Adrenal gland (tissue), 12 donors: ENCODE measurements around the gene FOSL1. TPM values are rescaled to one million over a fixed set of nuclear protein-coding genes. Genes with fewer than 3 reads are reported as not detected.

Source experiments
- DNase-seq, 7 donors: peaks; one replicate each; pipeline ENCODE4 v3.0.0-alpha.2; 2019 to 2020
- H3K27ac ChIP-seq, 5 donors: fragments of 200-600 bp; sonication (generic) in 4 of 5; 1 replicate in 3 of 5; 2 replicates in 2 of 5; pipeline versions ENCODE4 v1.5.1 to v1.8.0; 2016 to 2020; ENCODE audit warnings: mild to moderate bottlenecking in 1 of 5
- H3K27me3 ChIP-seq: fragments of 200-600 bp; 2 replicates; pipeline ENCODE4 v1.8.0; 2021
- H3K36me3 ChIP-seq, 2 donors: fragments of 200-600 bp; replicated peaks in 1 of 2; 1 replicate in 1 of 2; 2 replicates in 1 of 2; pipeline versions ENCODE4 v1.5.1 to v1.8.0; 2018 to 2022
- H3K4me1 ChIP-seq, 2 donors: fragments of 200-600 bp; replicated peaks in 1 of 2; 1 replicate in 1 of 2; 2 replicates in 1 of 2; pipeline versions ENCODE4 v1.5.1 to v1.8.0; 2018 to 2021
- H3K4me3 ChIP-seq, 4 donors: fragments of 200-600 bp; sonication (generic) in 3 of 4; one replicate each; pipeline ENCODE4 v1.5.1; 2016 to 2018
- H3K9me3 ChIP-seq, 3 donors: fragments of 200-600 bp; sonication (generic) in 1 of 3; replicated peaks in 1 of 3; 1 replicate in 2 of 3; 2 replicates in 1 of 3; pipeline versions ENCODE4 v1.5.1 to v1.8.0; 2016 to 2021
- CTCF ChIP-seq, 6 experiments: fragments of 450-650 bp in 4 of 6; fragments of 200-600 bp in 2 of 6; sonication (generic) in 1 of 6; IDR thresholded peaks; 1 replicate in 5 of 6; 2 replicates in 1 of 6; pipeline versions ENCODE4 v1.5.1 to v1.8.0; 2016 to 2021; ENCODE audit warnings: antibody characterized with exemption in 6 of 6, mild to moderate bottlenecking in 2 of 6, moderate library complexity in 1 of 6
- POLR2A ChIP-seq, 2 donors: fragments of 450-650 bp; IDR thresholded peaks; one replicate each; pipeline ENCODE4 v1.6.1; 2017; ENCODE audit warnings: antibody characterized with exemption in 2 of 2, mild to moderate bottlenecking in 2 of 2, moderate library complexity in 1 of 2
- WGBS, 4 donors: extraction: QIAGEN DNeasy Blood & Tissue Kit in 2 of 4; methylation state at CpG; one replicate each; pipeline versions ENCODE4 v1.1.5 to v1.1.7; 2013 to 2017; 5-methylcytosine and 5-hydroxymethylcytosine counted together
- intact Hi-C, 2 donors: fragments of 100-400 bp; cut with DNase I; formaldehyde crosslinking; loops; one replicate each; pipeline versions ENCODE4 v1.14.1 to v1.15.0; 2022 to 2023
- polyA plus RNA-seq, 3 donors: library from polyadenylated mRNA; stranded (reverse); fragments of 200-250 nt in 2 of 3; fragments of 350-450 nt in 1 of 3; fragmentation: Illumina TruSeq in 1 of 3; extraction: RNeasy Lipid Tissue Mini Kit (QIAGEN cat#74804) in 1 of 3; gene quantifications; one replicate each; pipeline ENCODE4 v1.2.3, GENCODE V29; 2013 to 2014
- total RNA-seq, 9 donors: library from RNA; depleted of rRNA in 4 of 9; stranded (reverse); fragments of >200 nt in 4 of 9; fragments of 120-200 nt in 1 of 9; fragmentation: NEBNext Ultra II Directional in 1 of 9; extraction: Animal tissue kit (Norgen Biotek cat#: 25700) in 1 of 9; gene quantifications; one replicate each; pipeline versions ENCODE4 v1.1.0 to v1.2.4, GENCODE V29; 2013 to 2023
- donor health status: healthy with polysubstance abuse.
- donor health status: Bipolar disorder and iron deficiency.
- donor health status: DM: yes; HTN: yes; CAD: no.
- donor health status: DM: no; HTN: no; CAD: no.
- donor health status: DM: no; HTN: no; CAD: no.
- donor health status: DM: yes; HTN: yes; CAD: no.

The FOSL1 gene
- total and polyA plus RNA-seq, 12 donors = 2.7 to 34.4 (median 5.4) TPM

GRCh38 chr11:65863889-65864705, 36.1 kb downstream of the FOSL1 start:
- Histone ChIP-seq H3K9me3 (no peaks in the 10 kb centered on the region), H3K36me3 (peaks cover 0 to 66% of the 10 kb centered on the region in 2 donors), H3K27me3 (no peaks in the 10 kb centered on the region), H3K27ac (no peak overlapping the region), H3K4me1 (peaks cover 9 to 13% of the 10 kb centered on the region in 2 donors), H3K4me3 (no peak overlapping the region)
- TF ChIP-seq CTCF (IDR thresholded peaks at IDR 0.05) (no peak), POLR2A (IDR thresholded peaks at IDR 0.05) (no peak)
- 75 to 85% (median 81%) methylated on average over 6 to 12 of the region's 12 CpGs for WGBS, 4 donors
- peak in 3 of 7 donors; percentile 7 to 23 (median 16) for DNase-seq
- intact Hi-C loops = no loop called here

- 85 to 92% (median 91%) methylated on average over 12 to 24 of the region's 24 CpGs for WGBS, 4 donors
- Histone ChIP-seq H3K27ac (no peak overlapping the region), H3K4me3 (no peak overlapping the region), H3K4me1 (peaks cover 16 to 21% of the 10 kb centered on the region in 2 donors), H3K36me3 (peaks cover 0 to 62% of the 10 kb centered on the region in 2 donors), H3K27me3 (no peaks in the 10 kb centered on the region), H3K9me3 (no peaks in the 10 kb centered on the region)
- intact Hi-C loops = no loop called here
- peak in 5 of 7 donors; percentile 16 to 31 (median 22) for DNase-seq
- TF ChIP-seq CTCF (IDR thresholded peaks at IDR 0.05) = no peak
- no peak for TF ChIP-seq POLR2A (IDR thresholded peaks at IDR 0.05)
These were observed 37.0 kb downstream of the FOSL1 start for GRCh38 chr11:65862941-65863888.

- Histone ChIP-seq H3K4me3 (no peak overlapping the region), H3K27ac (no peak overlapping the region), H3K36me3 (peaks cover 0 to 53% of the 10 kb centered on the region in 2 donors), H3K27me3 (no peaks in the 10 kb centered on the region), H3K4me1 (peaks cover 16 to 21% of the 10 kb centered on the region in 2 donors), H3K9me3 (no peaks in the 10 kb centered on the region)
- TF ChIP-seq CTCF (IDR thresholded peaks at IDR 0.05) (no peak), POLR2A (IDR thresholded peaks at IDR 0.05) (no peak)
- peak in 5 of 7 donors; percentile 18 to 31 (median 20) for DNase-seq
- intact Hi-C loops = no loop called here
- WGBS, 4 donors = 74 to 96% (median 82%) methylated on average over 3 to 5 of the region's 5 CpGs
These were observed 37.9 kb downstream of the FOSL1 start for GRCh38 chr11:65862191-65862735.
